B cell (primary cell): ENCODE measurements around the gene CENPP. TPM values are rescaled to one million over a fixed set of nuclear protein-coding genes. Genes with fewer than 3 reads are reported as not detected.

Source experiments
- ATAC-seq: fragments of 200-7000 bp; cut with Tn5 transposase; one replicate; pipeline ENCODE4 v1.10.0; 2021; ENCODE audit warnings: low read depth, mild to moderate bottlenecking, moderate number of reproducible peaks, moderate library complexity
- CTCF ChIA-PET: fragments of 350-600 bp; sonication (Branson Sonifier 250); formaldehyde crosslinking; loops from one replicate; lab custom pipeline; 2021; ENCODE audit warnings: antibody characterized with exemption, inconsistent platforms; lab: Charles Lee
- POLR2A ChIA-PET: fragments of 350-600 bp; sonication (Branson Sonifier 250); formaldehyde crosslinking; loops from one replicate; lab custom pipeline; 2021; ENCODE audit warnings: antibody characterized with exemption; lab: Charles Lee
- DNase-seq: peaks from one replicate; pipeline ENCODE4 v3.0.0; 2013
- H2AFZ ChIP-seq: 2 replicates; pipeline ENCODE4 v1.6.1; 2012; ENCODE audit warnings: mild to moderate bottlenecking, low read depth, low read length; ENCODE audit not compliant: insufficient read depth, poor library complexity, severe bottlenecking
- H3K27ac ChIP-seq, 2 donors: 1 replicate in 1 of 2; 2 replicates in 1 of 2; pipeline ENCODE4 v1.5.1; 2012 to 2013; ENCODE audit warnings: low read length in 2 of 2, mild to moderate bottlenecking in 2 of 2, moderate library complexity in 1 of 2
- H3K27me3 ChIP-seq, 4 experiments: fragments of 200-600 bp in 1 of 4; sonication (generic) in 1 of 4; replicated peaks in 1 of 4; 1 replicate in 2 of 4; 2 replicates in 2 of 4; pipeline versions ENCODE4 v1.6.1 to v1.7.0; 2013 to 2016; ENCODE audit warnings: low read length in 3 of 4, mild to moderate bottlenecking in 2 of 4, mixed read lengths in 1 of 4, moderate library complexity in 1 of 4; ENCODE audit not compliant: insufficient read depth in 4 of 4, control insufficient read depth in 3 of 4; ENCODE audit errors: control extremely low read depth in 1 of 4
- H3K36me3 ChIP-seq, 2 experiments: replicated peaks in 1 of 2; 1 replicate in 1 of 2; 2 replicates in 1 of 2; pipeline versions ENCODE4 v1.6.1 to v1.7.1; 2013; ENCODE audit warnings: low read length in 1 of 2; ENCODE audit not compliant: insufficient read depth in 2 of 2, control insufficient read depth in 1 of 2; ENCODE audit errors: control extremely low read depth in 1 of 2, extremely low read depth in 1 of 2
- H3K4me1 ChIP-seq, 2 donors: fragments of 200-600 bp in 1 of 2; sonication (generic) in 1 of 2; 1 replicate in 1 of 2; 2 replicates in 1 of 2; pipeline versions ENCODE4 v1.5.1 to v1.6.1; 2013 to 2017; ENCODE audit warnings: low read length in 2 of 2; ENCODE audit not compliant: control insufficient read depth in 2 of 2, insufficient read depth in 2 of 2
- H3K4me2 ChIP-seq: replicated peaks from 2 replicates; pipeline ENCODE3; 2012; ENCODE audit warnings: mild to moderate bottlenecking, low read depth, low read length; ENCODE audit not compliant: poor library complexity, severe bottlenecking
- H3K4me3 ChIP-seq, 5 experiments: fragments of 200-600 bp in 1 of 5; sonication (generic) in 1 of 5; 1 replicate in 3 of 5; 2 replicates in 2 of 5; pipeline versions ENCODE4 v1.5.1 to v1.7.0; 2011 to 2016; ENCODE audit warnings: low read length in 4 of 5, mild to moderate bottlenecking in 4 of 5, low read depth in 2 of 5, control low read depth in 1 of 5, moderate library complexity in 1 of 5; ENCODE audit not compliant: insufficient read depth in 1 of 5; ENCODE audit errors: control extremely low read depth in 1 of 5, extremely low read depth in 1 of 5
- H3K79me2 ChIP-seq: fragments of 200-600 bp; sonication (generic); one replicate; pipeline ENCODE4 v1.6.0; 2016; ENCODE audit warnings: low read length; ENCODE audit not compliant: control insufficient read depth, insufficient read depth
- H3K9ac ChIP-seq: fragments of 200-600 bp; sonication (generic); 2 replicates; pipeline ENCODE4 v1.6.1; 2017; ENCODE audit warnings: mild to moderate bottlenecking, low read length, moderate library complexity
- H3K9me3 ChIP-seq, 3 donors: one replicate each; pipeline versions ENCODE4 v1.6.1 to v1.7.1; 2013; ENCODE audit warnings: low read length in 2 of 3; ENCODE audit not compliant: control insufficient read depth in 2 of 3, insufficient read depth in 1 of 3; ENCODE audit errors: control extremely low read depth in 1 of 3
- H4K20me1 ChIP-seq: 2 replicates; pipeline ENCODE4 v1.6.0; 2012; ENCODE audit warnings: mild to moderate bottlenecking, low read length; ENCODE audit not compliant: insufficient read depth, control insufficient read depth, poor library complexity, severe bottlenecking
- H3K27ac Mint-ChIP-seq: one replicate; pipeline ENCODE4 v1.8.0; 2021; ENCODE audit warnings: mixed read lengths
- H3K27me3 Mint-ChIP-seq: one replicate; pipeline ENCODE4 v1.8.0; 2021; ENCODE audit warnings: mixed read lengths
- H3K4me1 Mint-ChIP-seq: one replicate; pipeline ENCODE4 v1.8.0; 2021; ENCODE audit warnings: mixed read lengths
- H3K4me3 Mint-ChIP-seq: one replicate; pipeline ENCODE4 v1.8.0; 2021; ENCODE audit warnings: mixed read lengths
- H3K9me3 Mint-ChIP-seq: one replicate; pipeline ENCODE4 v1.8.0; 2022; ENCODE audit warnings: mixed read lengths; ENCODE audit not compliant: insufficient read depth
- EZH2 ChIP-seq: IDR thresholded peaks from 2 replicates; pipeline ENCODE4 v1.6.1; 2012; ENCODE audit warnings: borderline replicate concordance, low read depth, mild to moderate bottlenecking, moderate library complexity, low read length; ENCODE audit not compliant: insufficient read depth, poor library complexity, severe bottlenecking
- WGBS: methylation state at CpG from one replicate; pipeline ENCODE4 v1.1.5; 2013; ENCODE audit warnings: missing lambda C conversion rate; ENCODE audit not compliant: insufficient coverage; 5-methylcytosine and 5-hydroxymethylcytosine counted together
- intact Hi-C: fragments of 100-400 bp; cut with micrococcal nuclease; formaldehyde crosslinking; loops from one replicate; pipeline ENCODE4 v1.10.0; 2022
- polyA plus RNA-seq: library from polyadenylated mRNA; depleted of rRNA; stranded (reverse); fragments of >200 nt; gene quantifications from 2 replicates; pipeline ENCODE4 v1.2.3, GENCODE V29; 2012
- total RNA-seq, 2 donors: library from RNA; stranded (reverse); fragments of 120-200 nt in 1 of 2; gene quantifications; 1 replicate in 1 of 2; 2 replicates in 1 of 2; pipeline versions ENCODE4 v1.2.3 to v1.2.4, GENCODE V29; 2013 to 2022
- TF ChIP-seq, protein P1 (sequence below): fragments of 200-600 bp; IDR thresholded peaks from one replicate; pipeline ENCODE4 v1.8.0; 2022; ENCODE audit warnings: antibody characterized with exemption, mild to moderate bottlenecking

CENPP gene
- total and polyA plus RNA-seq, 2 donors (not counting 1 experiment from before 2014, with no cell fraction given) = 1.4 to 6.2 TPM

DNA sequence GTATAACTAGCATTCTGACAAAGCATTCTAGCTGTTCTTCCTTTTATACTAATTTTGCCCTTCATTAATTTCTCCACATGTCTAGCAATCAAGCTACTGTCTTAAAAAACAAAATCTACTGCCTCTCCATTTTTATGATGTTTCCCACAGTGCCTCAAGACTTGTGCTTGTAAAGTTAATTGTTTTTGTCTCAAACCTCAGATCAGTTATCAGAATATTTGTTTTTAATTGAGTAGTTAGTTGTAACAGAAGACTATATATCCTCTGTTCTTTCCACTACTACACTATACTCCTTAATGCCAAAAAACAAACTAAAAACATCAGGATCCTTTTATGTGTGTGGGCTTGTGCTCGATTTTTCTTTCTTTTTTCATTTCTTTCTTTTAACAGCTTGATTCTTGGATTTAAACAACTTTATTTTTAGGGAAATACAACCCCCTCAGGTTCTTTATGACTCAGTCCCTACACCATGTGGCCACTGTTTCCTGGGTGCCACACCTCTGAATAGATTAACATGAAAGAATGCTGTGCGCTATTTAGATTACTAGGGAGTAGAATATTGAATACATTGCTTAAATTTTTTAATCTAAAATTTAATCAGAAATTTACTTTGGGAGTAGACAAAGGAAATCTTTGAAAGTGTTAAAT is 155.4 kb downstream of the CENPP start:
- H3K79me2 ChIP-seq = no peaks in the 10 kb centered on the region
- TF ChIP-seq, protein P1, sequence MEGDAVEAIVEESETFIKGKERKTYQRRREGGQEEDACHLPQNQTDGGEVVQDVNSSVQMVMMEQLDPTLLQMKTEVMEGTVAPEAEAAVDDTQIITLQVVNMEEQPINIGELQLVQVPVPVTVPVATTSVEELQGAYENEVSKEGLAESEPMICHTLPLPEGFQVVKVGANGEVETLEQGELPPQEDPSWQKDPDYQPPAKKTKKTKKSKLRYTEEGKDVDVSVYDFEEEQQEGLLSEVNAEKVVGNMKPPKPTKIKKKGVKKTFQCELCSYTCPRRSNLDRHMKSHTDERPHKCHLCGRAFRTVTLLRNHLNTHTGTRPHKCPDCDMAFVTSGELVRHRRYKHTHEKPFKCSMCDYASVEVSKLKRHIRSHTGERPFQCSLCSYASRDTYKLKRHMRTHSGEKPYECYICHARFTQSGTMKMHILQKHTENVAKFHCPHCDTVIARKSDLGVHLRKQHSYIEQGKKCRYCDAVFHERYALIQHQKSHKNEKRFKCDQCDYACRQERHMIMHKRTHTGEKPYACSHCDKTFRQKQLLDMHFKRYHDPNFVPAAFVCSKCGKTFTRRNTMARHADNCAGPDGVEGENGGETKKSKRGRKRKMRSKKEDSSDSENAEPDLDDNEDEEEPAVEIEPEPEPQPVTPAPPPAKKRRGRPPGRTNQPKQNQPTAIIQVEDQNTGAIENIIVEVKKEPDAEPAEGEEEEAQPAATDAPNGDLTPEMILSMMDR = no peak
- no peak for TF ChIP-seq EZH2
- Mint-ChIP-seq H3K4me1 (peaks cover 2% of the 10 kb centered on the region), H3K27ac (no peak overlapping the region), H3K4me3 (no peak overlapping the region), H3K27me3 (no peaks in the 10 kb centered on the region), H3K9me3 (no peaks in the 10 kb centered on the region)
- no peak overlapping the region for H3K4me2 ChIP-seq
- ChIA-PET POLR2A (no interaction called here), CTCF (no interaction called here)
- no peaks in the 10 kb centered on the region for H3K27me3 ChIP-seq
- no peak overlapping the region for H2AFZ ChIP-seq
- no peaks in the 10 kb centered on the region for H3K4me1 ChIP-seq
- H3K36me3 ChIP-seq = no peaks in the 10 kb centered on the region
- ATAC-seq (no peak), DNase-seq (no peak)
- H3K9me3 ChIP-seq = no peaks in the 10 kb centered on the region
- no peak overlapping the region for H3K27ac ChIP-seq
- no peak overlapping the region for H3K4me3 ChIP-seq
- no CpG with 5 or more reads among the region's 2 CpGs for WGBS
- intact Hi-C loops = no loop called here
- H3K9ac ChIP-seq = no peak overlapping the region
- no peaks in the 10 kb centered on the region for H4K20me1 ChIP-seq

DNA sequence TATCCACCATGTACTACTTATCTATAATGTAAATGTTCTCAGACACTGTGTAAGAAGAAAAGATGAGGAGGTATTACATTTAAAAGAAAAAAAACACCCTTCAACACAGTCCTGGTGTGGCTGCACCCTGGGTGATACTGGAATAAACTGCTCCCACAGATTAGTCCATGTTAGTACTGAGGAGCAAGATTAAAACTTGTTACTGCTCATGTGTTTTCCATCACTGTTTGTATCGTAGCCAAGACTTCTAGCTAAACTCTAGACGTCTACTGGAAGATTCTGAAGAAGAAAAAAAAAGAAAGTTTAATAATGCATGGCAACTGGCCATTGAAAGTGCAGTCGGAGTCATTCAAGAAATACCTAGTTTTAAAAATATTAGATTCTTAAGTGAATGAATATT is 156.6 kb downstream of the CENPP start, which contains the start of gene ASPN:
TSS of gene ASPN (minus strand) at position 178 of the 400 bp plus-strand sequence.
- Mint-ChIP-seq H3K27me3 (no peaks in the 10 kb centered on the region), H3K9me3 (no peaks in the 10 kb centered on the region), H3K27ac (no peak within 1 kb of the TSS), H3K4me1 (peaks cover 2% of the 10 kb centered on the region), H3K4me3 (no peak within 1 kb of the TSS)
- no peaks in the 10 kb centered on the region for H3K79me2 ChIP-seq
- no peaks in the 10 kb centered on the region for H3K36me3 ChIP-seq
- H2AFZ ChIP-seq = no peak within 1 kb of the TSS
- no peak within 1 kb of the TSS for H3K4me3 ChIP-seq
- no peaks in the 10 kb centered on the region for H3K9me3 ChIP-seq
- H3K4me2 ChIP-seq = no peak within 1 kb of the TSS
- WGBS = no CpG with 5 or more reads among the region's 3 CpGs
- ChIA-PET POLR2A (no interaction called here), CTCF (no interaction called here)
- intact Hi-C loops = no loop called here
- DNase-seq = no peak
- no peaks in the 10 kb centered on the region for H3K4me1 ChIP-seq
- H3K27ac ChIP-seq = no peak within 1 kb of the TSS
- H3K9ac ChIP-seq = no peak within 1 kb of the TSS
- no peak for TF ChIP-seq EZH2
- TF ChIP-seq, protein P1 = no peak
- ATAC-seq = no peak
- no peaks in the 10 kb centered on the region for H4K20me1 ChIP-seq
- H3K27me3 ChIP-seq = no peaks in the 10 kb centered on the region
